Liver (tissue), 9 donors: ENCODE measurements around the gene HPGD. TPM values are rescaled to one million over a fixed set of nuclear protein-coding genes. Genes with fewer than 3 reads are reported as not detected.

Source experiments
- DNase-seq: peaks from one replicate; pipeline ENCODE4 v3.0.0-alpha.2; 2017; ENCODE audit warnings: low spot score
- H3K27ac ChIP-seq, 2 donors: one replicate each; pipeline ENCODE4 v1.7.0; 2013; ENCODE audit warnings: inconsistent platforms in 2 of 2, low read length in 2 of 2, control low read depth in 1 of 2, low read depth in 1 of 2, mild to moderate bottlenecking in 1 of 2
- H3K27me3 ChIP-seq, 4 donors: one replicate each; pipeline versions ENCODE4 v1.6.1 to v1.7.0; 2013; ENCODE audit warnings: low read length in 3 of 4, inconsistent platforms in 1 of 4, mild to moderate bottlenecking in 1 of 4, moderate library complexity in 1 of 4; ENCODE audit not compliant: control insufficient read depth in 4 of 4, insufficient read depth in 4 of 4
- H3K36me3 ChIP-seq, 4 donors: one replicate each; pipeline versions ENCODE4 v1.6.1 to v1.7.0; 2013; ENCODE audit warnings: low read length in 3 of 4, mild to moderate bottlenecking in 3 of 4, low read depth in 1 of 4, moderate library complexity in 1 of 4; ENCODE audit not compliant: control insufficient read depth in 4 of 4, insufficient read depth in 3 of 4
- H3K4me1 ChIP-seq, 4 donors: one replicate each; pipeline versions ENCODE4 v1.6.1 to v1.7.0; 2013; ENCODE audit warnings: low read length in 3 of 4, mild to moderate bottlenecking in 3 of 4, moderate library complexity in 1 of 4; ENCODE audit not compliant: control insufficient read depth in 4 of 4, insufficient read depth in 4 of 4
- H3K4me3 ChIP-seq, 3 donors: one replicate each; pipeline versions ENCODE4 v1.6.1 to v1.7.0; 2013; ENCODE audit warnings: low read length in 3 of 3, control low read depth in 1 of 3, low read depth in 1 of 3, mild to moderate bottlenecking in 1 of 3
- H3K9ac ChIP-seq, 2 donors: one replicate each; pipeline ENCODE4 v1.7.0; 2013; ENCODE audit warnings: low read length in 2 of 2, mild to moderate bottlenecking in 2 of 2, moderate library complexity in 2 of 2, control low read depth in 1 of 2, low read depth in 1 of 2
- H3K9me3 ChIP-seq, 4 donors: one replicate each; pipeline versions ENCODE4 v1.6.1 to v1.7.0; 2013; ENCODE audit warnings: low read length in 3 of 4; ENCODE audit not compliant: control insufficient read depth in 4 of 4
- ATF3 ChIP-seq: IDR thresholded peaks from 2 replicates; pipeline ENCODE4 v1.6.1; 2016; ENCODE audit warnings: antibody characterized with exemption
- FOXA1 ChIP-seq: IDR thresholded peaks from 2 replicates; pipeline ENCODE4 v1.6.1; 2016; ENCODE audit warnings: antibody characterized with exemption
- FOXA2 ChIP-seq: IDR thresholded peaks from 2 replicates; pipeline ENCODE4 v1.6.1; 2016; ENCODE audit warnings: antibody characterized with exemption
- GABPA ChIP-seq, 2 donors: IDR thresholded peaks in 1 of 2; conservative IDR thresholded peaks in 1 of 2; 2 replicates each; pipeline ENCODE4 v1.6.1; 2016; ENCODE audit warnings: antibody characterized with exemption in 2 of 2, mild to moderate bottlenecking in 1 of 2, moderate library complexity in 1 of 2
- HNF4G ChIP-seq: IDR thresholded peaks from 2 replicates; pipeline ENCODE4 v1.6.1; 2016; ENCODE audit warnings: antibody characterized with exemption
- JUND ChIP-seq, 2 donors: IDR thresholded peaks; 2 replicates each; pipeline ENCODE4 v1.6.1; 2016; ENCODE audit warnings: antibody characterized with exemption in 2 of 2
- NR2F2 ChIP-seq: IDR thresholded peaks from 2 replicates; pipeline ENCODE4 v1.6.1; 2016; ENCODE audit warnings: antibody characterized with exemption
- REST ChIP-seq: IDR thresholded peaks from 2 replicates; pipeline ENCODE4 v1.6.1; 2016; ENCODE audit warnings: antibody characterized with exemption, mild to moderate bottlenecking
- SP1 ChIP-seq: IDR thresholded peaks from 2 replicates; pipeline ENCODE4 v1.6.1; 2018; ENCODE audit warnings: antibody characterized with exemption, mild to moderate bottlenecking
- YY1 ChIP-seq: IDR thresholded peaks from 2 replicates; pipeline ENCODE4 v1.6.1; 2016; ENCODE audit warnings: antibody characterized with exemption, mild to moderate bottlenecking
- WGBS: extraction: QIAGEN DNeasy Blood & Tissue Kit; methylation state at CpG from one replicate; pipeline ENCODE4 v1.1.7; 2013; 5-methylcytosine and 5-hydroxymethylcytosine counted together
- polyA plus RNA-seq, 2 donors: library from polyadenylated mRNA; stranded (reverse) in 1 of 2; unstranded in 1 of 2; fragments of 200-250 nt in 1 of 2; fragments of >200 nt in 1 of 2; fragmentation: Nextera tagmentation in 1 of 2; extraction: Ambion mirVana in 1 of 2; gene quantifications; one replicate each; pipeline versions ENCODE4 v1.2.1 to v1.2.3, GENCODE V29; 2013 to 2015
- total RNA-seq, 2 donors: library from RNA; depleted of rRNA; stranded (reverse); fragments of >200 nt; gene quantifications; one replicate each; pipeline ENCODE4 v1.2.3, GENCODE V29; 2014
- TF ChIP-seq, protein P1 (sequence below): IDR thresholded peaks from 2 replicates; pipeline ENCODE4 v1.6.1; 2016; ENCODE audit warnings: antibody characterized with exemption
- TF ChIP-seq, protein P2 (sequence below): fragments of 150-350 bp; IDR thresholded peaks from 2 replicates; pipeline ENCODE4 v1.5.1; 2017; ENCODE audit warnings: improper control_type of control experiment, low read depth, low read length; ENCODE audit not compliant: missing input control
- donor health status: healthy.
- donor health status: healthy.
- donor health status: healthy.
- donor health status: healthy.
- donor health status: healthy.

The HPGD gene
- total and polyA plus RNA-seq, 4 donors = 7.9 to 113 (median 57.1) TPM

DNA sequence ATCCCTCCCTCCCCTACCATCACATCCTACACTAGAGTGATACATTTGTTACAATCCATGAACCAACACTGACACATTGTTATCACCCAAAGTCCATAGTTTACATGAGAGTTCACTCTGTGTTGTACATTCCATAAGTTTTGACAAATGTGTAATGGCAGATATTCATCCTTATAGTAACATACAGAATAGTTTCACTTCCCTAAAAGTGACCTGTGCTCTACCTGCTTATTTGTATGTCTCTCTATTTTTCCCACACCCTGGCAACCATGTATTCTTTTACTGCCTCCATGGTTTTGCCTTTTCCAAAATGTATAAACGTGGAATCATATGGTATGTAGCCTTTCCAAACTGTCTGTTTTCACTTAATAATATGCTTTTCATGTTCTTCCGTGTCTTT, 42.2 kb upstream of the HPGD start:
- Histone ChIP-seq H3K27ac (no peak overlapping the region), H3K27me3 (no peaks in the 10 kb centered on the region), H3K9me3 (no peaks in the 10 kb centered on the region), H3K9ac (no peak overlapping the region), H3K4me1 (no peaks in the 10 kb centered on the region), H3K36me3 (no peaks in the 10 kb centered on the region), H3K4me3 (no peak overlapping the region)
- TF ChIP-seq REST (no peak), JUND (IDR thresholded peaks at IDR 0.05) (no peak), ATF3 (no peak), FOXA1 (no peak), GABPA (IDR thresholded peaks at IDR 0.05 in 1 of 2, conservative IDR thresholded peaks at IDR 0.05 in 1 of 2) (no peak), NR2F2 (no peak)
- DNase-seq = no peak
- WGBS = 42% methylated on average over 2 of the region's 2 CpGs

- H3K9me3 ChIP-seq = no peaks in the 10 kb centered on the region
- H3K27me3 ChIP-seq = no peaks in the 10 kb centered on the region
- H3K27ac ChIP-seq = no peak overlapping the region
- TF ChIP-seq HNF4G (no peak), SP1 (no peak), YY1 (no peak), FOXA2 (no peak), GABPA (IDR thresholded peaks at IDR 0.05 in 1 of 2, conservative IDR thresholded peaks at IDR 0.05 in 1 of 2) (no peak), ATF3 (no peak), FOXA1 (no peak)
- TF ChIP-seq, protein P1, sequence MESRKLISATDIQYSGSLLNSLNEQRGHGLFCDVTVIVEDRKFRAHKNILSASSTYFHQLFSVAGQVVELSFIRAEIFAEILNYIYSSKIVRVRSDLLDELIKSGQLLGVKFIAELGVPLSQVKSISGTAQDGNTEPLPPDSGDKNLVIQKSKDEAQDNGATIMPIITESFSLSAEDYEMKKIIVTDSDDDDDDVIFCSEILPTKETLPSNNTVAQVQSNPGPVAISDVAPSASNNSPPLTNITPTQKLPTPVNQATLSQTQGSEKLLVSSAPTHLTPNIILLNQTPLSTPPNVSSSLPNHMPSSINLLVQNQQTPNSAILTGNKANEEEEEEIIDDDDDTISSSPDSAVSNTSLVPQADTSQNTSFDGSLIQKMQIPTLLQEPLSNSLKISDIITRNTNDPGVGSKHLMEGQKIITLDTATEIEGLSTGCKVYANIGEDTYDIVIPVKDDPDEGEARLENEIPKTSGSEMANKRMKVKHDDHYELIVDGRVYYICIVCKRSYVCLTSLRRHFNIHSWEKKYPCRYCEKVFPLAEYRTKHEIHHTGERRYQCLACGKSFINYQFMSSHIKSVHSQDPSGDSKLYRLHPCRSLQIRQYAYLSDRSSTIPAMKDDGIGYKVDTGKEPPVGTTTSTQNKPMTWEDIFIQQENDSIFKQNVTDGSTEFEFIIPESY = no peak
- TF ChIP-seq, protein P2, sequence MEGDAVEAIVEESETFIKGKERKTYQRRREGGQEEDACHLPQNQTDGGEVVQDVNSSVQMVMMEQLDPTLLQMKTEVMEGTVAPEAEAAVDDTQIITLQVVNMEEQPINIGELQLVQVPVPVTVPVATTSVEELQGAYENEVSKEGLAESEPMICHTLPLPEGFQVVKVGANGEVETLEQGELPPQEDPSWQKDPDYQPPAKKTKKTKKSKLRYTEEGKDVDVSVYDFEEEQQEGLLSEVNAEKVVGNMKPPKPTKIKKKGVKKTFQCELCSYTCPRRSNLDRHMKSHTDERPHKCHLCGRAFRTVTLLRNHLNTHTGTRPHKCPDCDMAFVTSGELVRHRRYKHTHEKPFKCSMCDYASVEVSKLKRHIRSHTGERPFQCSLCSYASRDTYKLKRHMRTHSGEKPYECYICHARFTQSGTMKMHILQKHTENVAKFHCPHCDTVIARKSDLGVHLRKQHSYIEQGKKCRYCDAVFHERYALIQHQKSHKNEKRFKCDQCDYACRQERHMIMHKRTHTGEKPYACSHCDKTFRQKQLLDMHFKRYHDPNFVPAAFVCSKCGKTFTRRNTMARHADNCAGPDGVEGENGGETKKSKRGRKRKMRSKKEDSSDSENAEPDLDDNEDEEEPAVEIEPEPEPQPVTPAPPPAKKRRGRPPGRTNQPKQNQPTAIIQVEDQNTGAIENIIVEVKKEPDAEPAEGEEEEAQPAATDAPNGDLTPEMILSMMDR = no peak
- H3K4me1 ChIP-seq = no peaks in the 10 kb centered on the region
- H3K4me3 ChIP-seq = no peak overlapping the region
- no peak for DNase-seq
- WGBS = 92% methylated on average over 1 of the region's 1 CpG
- H3K9ac ChIP-seq = no peak overlapping the region
- H3K36me3 ChIP-seq = no peaks in the 10 kb centered on the region
Measured at GRCh38 chr4:174563399-174563798, 41.1 kb upstream of the HPGD start.
